ENCODE data around the gene HNRNPDL.
A peak's percentile ranks its signal among the peaks of the same experiment; 100 is the strongest.

HNRNPDL gene

DNA sequence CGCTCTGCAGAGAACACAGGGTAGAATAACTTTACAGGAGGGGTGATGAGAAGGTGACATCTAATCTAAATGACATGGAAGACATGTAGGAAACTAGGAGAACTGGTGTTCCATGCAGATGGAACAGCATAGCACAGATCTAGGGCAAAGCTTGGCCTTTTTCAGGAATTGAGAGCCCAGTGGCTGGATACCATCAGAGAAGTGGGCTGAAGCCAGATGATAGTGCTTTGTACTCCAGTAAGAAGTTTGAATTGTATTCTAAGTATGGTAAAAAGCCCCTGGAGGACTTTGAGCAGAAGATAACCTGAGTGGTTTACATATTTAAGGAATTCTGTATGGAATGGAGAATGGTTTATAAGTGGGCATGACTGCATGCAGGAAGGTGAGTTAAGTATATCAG, 33.0 kb upstream of the HNRNPDL start:
- TF ChIP-seq, protein P1, sequence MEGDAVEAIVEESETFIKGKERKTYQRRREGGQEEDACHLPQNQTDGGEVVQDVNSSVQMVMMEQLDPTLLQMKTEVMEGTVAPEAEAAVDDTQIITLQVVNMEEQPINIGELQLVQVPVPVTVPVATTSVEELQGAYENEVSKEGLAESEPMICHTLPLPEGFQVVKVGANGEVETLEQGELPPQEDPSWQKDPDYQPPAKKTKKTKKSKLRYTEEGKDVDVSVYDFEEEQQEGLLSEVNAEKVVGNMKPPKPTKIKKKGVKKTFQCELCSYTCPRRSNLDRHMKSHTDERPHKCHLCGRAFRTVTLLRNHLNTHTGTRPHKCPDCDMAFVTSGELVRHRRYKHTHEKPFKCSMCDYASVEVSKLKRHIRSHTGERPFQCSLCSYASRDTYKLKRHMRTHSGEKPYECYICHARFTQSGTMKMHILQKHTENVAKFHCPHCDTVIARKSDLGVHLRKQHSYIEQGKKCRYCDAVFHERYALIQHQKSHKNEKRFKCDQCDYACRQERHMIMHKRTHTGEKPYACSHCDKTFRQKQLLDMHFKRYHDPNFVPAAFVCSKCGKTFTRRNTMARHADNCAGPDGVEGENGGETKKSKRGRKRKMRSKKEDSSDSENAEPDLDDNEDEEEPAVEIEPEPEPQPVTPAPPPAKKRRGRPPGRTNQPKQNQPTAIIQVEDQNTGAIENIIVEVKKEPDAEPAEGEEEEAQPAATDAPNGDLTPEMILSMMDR (IDR thresholded peaks at IDR 0.05; ENCODE audit: control insufficient read depth, extremely low read depth, insufficient read depth) = no peak
- no peak overlapping the region for H3K4me3 ChIP-seq (ENCODE audit: low read depth, low read length)
- no peak for DNase-seq (ENCODE audit: low read depth)

DNA sequence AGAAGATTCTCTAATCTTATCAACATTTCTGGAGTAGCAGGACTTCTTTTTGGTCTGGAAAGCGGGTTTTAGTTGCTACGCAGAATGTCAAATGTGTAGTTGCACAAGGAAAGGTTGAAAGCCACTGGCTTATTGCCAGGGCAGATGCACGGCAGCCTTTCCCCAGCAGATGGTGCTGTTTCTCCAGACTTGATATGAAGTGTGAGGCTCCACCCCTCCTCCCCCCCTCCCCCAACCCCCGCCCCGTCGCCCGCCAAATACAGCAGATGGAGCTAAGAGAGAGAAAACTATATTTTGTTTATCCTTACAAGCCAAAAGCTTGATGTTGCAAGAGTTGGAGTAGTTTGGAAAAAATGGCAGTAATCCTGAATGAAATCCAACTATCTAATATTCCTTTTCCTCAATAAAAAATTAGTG, 32.2 kb upstream of the HNRNPDL start:
- DNase-seq (ENCODE audit: low read depth) = peak; percentile 59
- no peak overlapping the region for H3K4me3 ChIP-seq (ENCODE audit: low read depth, low read length)
- TF ChIP-seq, protein P1 (IDR thresholded peaks at IDR 0.05; ENCODE audit: control insufficient read depth, extremely low read depth, insufficient read depth) = peak; percentile 87

DNA sequence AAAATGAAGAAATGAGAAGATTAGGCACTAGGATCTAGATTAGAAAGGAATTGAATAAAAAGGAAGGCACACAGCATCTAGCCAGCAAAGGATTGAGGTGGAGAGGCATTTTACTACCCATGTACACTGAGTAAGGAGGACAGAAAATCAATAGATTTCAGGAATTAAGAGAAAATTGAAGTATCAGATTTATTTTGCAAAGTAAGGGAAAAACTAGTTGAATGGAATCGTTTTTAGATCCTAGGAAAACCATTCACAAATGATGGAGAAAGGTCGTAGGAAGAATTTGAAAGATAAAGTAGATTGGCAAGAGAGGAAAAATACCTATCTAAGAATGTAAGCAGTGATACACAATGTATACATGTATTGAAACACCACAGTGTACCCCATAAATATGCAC, 31.4 kb upstream of the HNRNPDL start:
- no peak overlapping the region for H3K4me3 ChIP-seq (ENCODE audit: low read depth, low read length)
- TF ChIP-seq, protein P1 (IDR thresholded peaks at IDR 0.05; ENCODE audit: control insufficient read depth, extremely low read depth, insufficient read depth) = no peak
- no peak for DNase-seq (ENCODE audit: low read depth)

DNA sequence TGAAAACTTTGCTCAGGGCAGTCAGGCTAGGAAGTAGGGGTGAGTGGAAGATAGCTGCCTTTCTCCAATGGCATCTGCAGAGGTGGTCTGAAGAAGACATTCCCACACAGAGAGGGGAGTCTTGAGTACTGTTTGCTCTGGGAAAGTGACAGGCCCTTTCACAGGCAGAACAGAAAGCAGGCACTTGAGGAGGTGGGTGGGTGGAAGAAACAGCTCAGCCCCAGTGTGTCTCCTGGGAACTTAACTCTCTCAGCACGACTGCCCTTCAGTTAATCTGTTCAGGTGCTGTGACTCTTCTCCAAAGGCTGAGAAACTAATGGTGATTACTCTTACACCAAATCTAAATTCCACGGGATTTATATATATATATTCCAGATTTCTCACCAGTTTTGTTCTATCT, 28.5 kb upstream of the HNRNPDL start:
- no peak for DNase-seq (ENCODE audit: low read depth)

DNA sequence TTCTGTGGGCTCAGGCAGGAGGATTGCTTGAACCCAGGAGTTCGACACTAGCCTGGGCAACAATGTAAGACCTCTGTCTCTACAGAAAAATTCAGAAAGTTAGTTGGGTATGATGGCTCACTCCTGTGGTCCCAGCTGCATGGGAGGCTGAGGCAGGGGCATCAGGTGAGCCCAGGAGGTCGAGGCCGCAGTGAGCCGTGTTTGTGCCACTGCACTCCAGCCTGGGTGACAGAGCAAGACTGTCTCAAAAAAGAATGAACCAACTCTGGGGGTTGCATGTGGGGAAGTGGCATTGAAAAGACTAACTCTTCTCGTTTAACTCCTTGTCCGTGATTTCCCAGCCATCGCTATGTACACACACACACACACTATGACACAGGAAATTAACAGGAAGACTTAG, 27.0 kb upstream of the HNRNPDL start:
- no peak overlapping the region for H3K4me3 ChIP-seq (ENCODE audit: low read depth, low read length)
- DNase-seq (ENCODE audit: low read depth) = no peak
- TF ChIP-seq, protein P1 (IDR thresholded peaks at IDR 0.05; ENCODE audit: control insufficient read depth, extremely low read depth, insufficient read depth) = no peak

More for the DNA sequence above, 28.5 kb upstream of the HNRNPDL start:
- TF ChIP-seq, protein P1 (IDR thresholded peaks at IDR 0.05; ENCODE audit: control insufficient read depth, extremely low read depth, insufficient read depth) = no peak
- H3K4me3 ChIP-seq (ENCODE audit: low read depth, low read length) = no peak overlapping the region

DNA sequence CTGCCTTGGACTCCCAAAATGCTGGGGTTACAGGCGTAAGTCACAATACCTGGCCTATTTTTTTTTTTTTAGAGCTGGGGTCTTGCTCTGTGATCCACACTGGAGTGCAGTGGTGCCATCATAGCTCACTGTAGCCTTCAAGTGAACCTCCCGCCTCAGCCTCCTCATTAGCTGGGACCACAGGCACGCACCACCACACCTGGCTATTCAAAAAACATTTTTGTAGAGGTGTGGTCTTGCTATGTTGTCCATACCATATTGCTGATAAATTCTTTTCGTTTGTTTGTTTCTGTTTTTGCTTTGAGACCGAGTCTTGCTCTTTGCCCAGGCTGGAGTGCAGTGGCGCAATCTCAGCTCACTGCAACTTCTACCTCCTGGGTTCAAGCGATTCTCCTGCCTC, 21.8 kb upstream of the HNRNPDL start:
- TF ChIP-seq, protein P1 (IDR thresholded peaks at IDR 0.05; ENCODE audit: control insufficient read depth, extremely low read depth, insufficient read depth) = no peak
- DNase-seq (ENCODE audit: low read depth) = no peak
- no peak overlapping the region for H3K4me3 ChIP-seq (ENCODE audit: low read depth, low read length)

DNA sequence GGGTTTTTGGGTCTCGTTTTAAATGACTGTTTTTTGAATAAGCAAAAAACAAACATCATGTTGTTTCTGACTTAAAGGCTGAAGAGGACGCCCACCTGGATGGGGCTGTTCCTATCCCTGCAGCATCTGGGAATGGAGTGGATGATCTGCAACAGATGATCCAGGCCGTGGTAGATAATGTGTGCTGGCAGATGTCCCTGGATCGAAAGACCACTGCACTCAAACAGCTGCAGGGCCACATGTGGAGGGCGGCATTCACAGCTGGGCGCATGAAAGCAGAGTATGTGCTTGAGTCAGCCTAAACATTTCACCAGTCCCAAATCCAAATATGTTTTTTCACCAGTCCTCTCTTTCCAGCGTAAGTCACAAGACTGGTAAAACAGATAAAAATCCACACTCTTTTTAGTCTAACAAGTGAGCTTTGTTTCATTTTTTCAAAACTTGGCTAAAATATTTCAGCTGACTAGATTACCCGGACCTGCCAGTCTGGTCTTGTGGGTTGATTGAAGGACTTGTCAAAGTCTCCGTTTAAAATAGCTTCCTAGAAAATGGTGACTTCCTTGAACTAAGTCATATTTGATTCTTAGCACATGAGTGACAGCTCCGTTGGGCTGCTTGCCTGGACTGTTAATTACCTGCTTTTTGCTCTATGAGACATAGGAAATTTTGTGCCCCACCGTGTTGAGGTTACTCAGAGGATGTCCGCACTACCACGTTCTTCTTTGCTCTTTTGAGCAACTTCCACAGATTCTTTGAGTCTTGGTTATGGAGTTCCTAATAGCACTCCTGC, 20.9 kb upstream of the HNRNPDL start:
- H3K4me3 ChIP-seq (ENCODE audit: low read depth, low read length) = no peak overlapping the region
- no peak for DNase-seq (ENCODE audit: low read depth)
- TF ChIP-seq, protein P1 (IDR thresholded peaks at IDR 0.05; ENCODE audit: control insufficient read depth, extremely low read depth, insufficient read depth) = no peak
